Breast epithelium (tissue), 3 donors: ENCODE results near the gene KPNA4.
"Not testable (repeated sequence)": the region's sequence is repeated elsewhere in the genome, so short reads cannot be mapped to it uniquely, and the experiment has no call there.

Source experiments
- POLR2AphosphoS5 ChIP-seq, 3 donors: sonication (generic); formaldehyde crosslinking; IDR thresholded peaks; one replicate each; pipeline ENCODE4 v1.6.1; 2017; ENCODE audit warnings: antibody characterized with exemption in 3 of 3
- TF ChIP-seq, protein P1 (sequence below), 3 donors: fragments of 450-650 bp; IDR thresholded peaks; one replicate each; pipeline ENCODE4 v1.5.1; 2016 to 2017; ENCODE audit warnings: antibody characterized with exemption in 3 of 3, mild to moderate bottlenecking in 3 of 3, moderate library complexity in 3 of 3

DNA sequence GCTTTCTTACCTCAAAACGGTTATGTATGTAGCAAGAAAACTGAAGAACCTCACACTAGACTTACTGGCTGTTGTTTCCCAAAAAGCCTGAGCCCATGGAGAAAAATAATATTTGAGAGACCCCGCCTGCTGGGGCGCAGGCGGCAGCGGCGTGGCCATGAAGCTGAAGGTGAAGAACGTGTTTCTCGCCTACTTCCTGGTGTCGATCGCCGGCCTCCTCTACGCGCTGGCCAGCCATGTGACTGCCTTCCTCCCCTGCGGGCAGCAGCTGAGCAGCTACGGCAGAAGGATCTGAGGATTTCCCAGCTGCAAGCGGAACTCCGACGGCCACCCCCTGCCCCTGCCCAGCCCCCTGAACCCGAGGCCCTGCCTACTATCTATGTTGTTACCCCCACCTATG is 113.1 kb downstream of the KPNA4 start:
- TF ChIP-seq, protein P1, sequence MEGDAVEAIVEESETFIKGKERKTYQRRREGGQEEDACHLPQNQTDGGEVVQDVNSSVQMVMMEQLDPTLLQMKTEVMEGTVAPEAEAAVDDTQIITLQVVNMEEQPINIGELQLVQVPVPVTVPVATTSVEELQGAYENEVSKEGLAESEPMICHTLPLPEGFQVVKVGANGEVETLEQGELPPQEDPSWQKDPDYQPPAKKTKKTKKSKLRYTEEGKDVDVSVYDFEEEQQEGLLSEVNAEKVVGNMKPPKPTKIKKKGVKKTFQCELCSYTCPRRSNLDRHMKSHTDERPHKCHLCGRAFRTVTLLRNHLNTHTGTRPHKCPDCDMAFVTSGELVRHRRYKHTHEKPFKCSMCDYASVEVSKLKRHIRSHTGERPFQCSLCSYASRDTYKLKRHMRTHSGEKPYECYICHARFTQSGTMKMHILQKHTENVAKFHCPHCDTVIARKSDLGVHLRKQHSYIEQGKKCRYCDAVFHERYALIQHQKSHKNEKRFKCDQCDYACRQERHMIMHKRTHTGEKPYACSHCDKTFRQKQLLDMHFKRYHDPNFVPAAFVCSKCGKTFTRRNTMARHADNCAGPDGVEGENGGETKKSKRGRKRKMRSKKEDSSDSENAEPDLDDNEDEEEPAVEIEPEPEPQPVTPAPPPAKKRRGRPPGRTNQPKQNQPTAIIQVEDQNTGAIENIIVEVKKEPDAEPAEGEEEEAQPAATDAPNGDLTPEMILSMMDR (IDR thresholded peaks at IDR 0.05), result not testable (repeated sequence)
- not testable (repeated sequence) for TF ChIP-seq POLR2AphosphoS5 (IDR thresholded peaks at IDR 0.05)
